A375 (cell line): ENCODE results near the gene CCT2. TPM values are rescaled to one million over a fixed set of nuclear protein-coding genes. Genes with fewer than 3 reads are reported as not detected.

Source experiments
- small RNA-seq: library from RNA; depleted of rRNA; stranded (forward); fragments of <200 nt; gene quantifications from one replicate; pipeline ENCODE3, GENCODE V24; 2014
- total RNA-seq: library from RNA; depleted of rRNA; stranded (reverse); fragments of >200 nt; shearing (Covaris generic); gene quantifications from 2 replicates; pipeline ENCODE4 v1.2.3, GENCODE V29; 2014; rRNA removed

The CCT2 gene
- 343 and 377 TPM in 2 replicates for total RNA-seq

GRCh38 chr12:69585189-69586062 is at the start of gene CCT2:
CCT2 (plus strand) TSS chr12:69585459; CDS start chr12:69585522, 63 bp downstream.

GRCh38 chr12:69610729-69611128 is 25.5 kb downstream of the CCT2 start, which contains the start of gene LRRC10:
LRRC10 (minus strand) TSS chr12:69610907; CDS start chr12:69610838, 69 bp downstream.

Small RNAs within 50 kb of the gene (small RNA-seq; reads per million reads assigned to genes)
- not detected for gene MIR3913-1

Other genes with a start within 250 kb of the CCT2 start
- 3.6 and 4.6 TPM in 2 replicates for gene LYZ, start 237.1 kb upstream of the CCT2 start, total RNA-seq
- 93.2 and 99.3 TPM in 2 replicates for gene YEATS4, start 225.7 kb upstream of the CCT2 start, total RNA-seq
- 23.1 and 24.7 TPM in 2 replicates for gene FRS2, start 115.1 kb upstream of the CCT2 start, total RNA-seq
- gene LRRC10, start 25.4 kb downstream of the CCT2 start, total RNA-seq: not detected in 2 replicates
- 0.03 TPM in 1 of 2 replicates, not detected in the other for gene BEST3, start 113.8 kb downstream of the CCT2 start, total RNA-seq
- gene RAB3IP, start 153.4 kb downstream of the CCT2 start, total RNA-seq: 20.2 and 20.6 TPM in 2 replicates
- gene MYRFL, start 239.8 kb downstream of the CCT2 start, total RNA-seq: not detected in 2 replicates